HepG2 (cell line): Measurements from ENCODE around the gene TOE1. TPM values are rescaled to one million over a fixed set of nuclear protein-coding genes. Genes with fewer than 3 reads are reported as not detected.

Experiments
- ATAC-seq: fragments of 200-7000 bp; cut with Tn5 transposase; 3 replicates; pipeline ENCODE4 v1.9.1; 2020; ENCODE audit warnings: mild to moderate bottlenecking, moderate library complexity
- BruUV-seq: library from RNA; stranded (reverse); fragments of 400-500 nt; replicated peaks from 2 replicates; lab custom pipeline; 2021; lab: Mats Ljungman, UMichigan
- CTCF ChIA-PET: fragments of 300-600 bp; formaldehyde crosslinking; extraction: SDS; loops from one replicate; lab custom pipeline; 2021; ENCODE audit warnings: low total read pairs, inconsistent platforms, low intra/inter-chr PET ratio; lab: Yijun Ruan, JAX
- POLR2A ChIA-PET: fragments of 350-600 bp; sonication (Branson Sonifier 250); formaldehyde crosslinking; loops from one replicate; lab custom pipeline; 2020; ENCODE audit warnings: antibody characterized with exemption, inconsistent platforms; lab: Yijun Ruan, JAX
- DNase-seq: peaks from one replicate; pipeline ENCODE4 v3.0.0-alpha.2; 2015; ENCODE audit warnings: low spot score
- FAIRE-seq: peaks from 3 replicates; lab custom pipeline; 2011; peaks lifted over from hg19 to GRCh38; lab: Jason Lieb, UNC
- H2AFZ ChIP-seq: one replicate; pipeline ENCODE4 v1.6.1; 2011; ENCODE audit warnings: low read length, inconsistent platforms
- H3K27ac ChIP-seq: fragments of 300-600 bp; 3 replicates; pipeline ENCODE4 v1.8.0; 2011; ENCODE audit warnings: mixed run types, mild to moderate bottlenecking, mixed read lengths, low read length, inconsistent platforms; ENCODE audit not compliant: insufficient read depth; ENCODE audit errors: extremely low read length
- H3K27me3 ChIP-seq, 2 experiments: fragments of 200-600 bp in 1 of 2; 2 replicates in 1 of 2; 3 replicates in 1 of 2; pipeline versions ENCODE4 v1.6.0 to v1.8.0; 2011; ENCODE audit warnings: low read length in 2 of 2, mild to moderate bottlenecking in 2 of 2, moderate library complexity in 2 of 2, inconsistent platforms in 1 of 2; ENCODE audit not compliant: insufficient read depth in 2 of 2, control insufficient read depth in 1 of 2
- H3K36me3 ChIP-seq, 2 experiments: fragments of 200-600 bp in 1 of 2; replicated peaks in 1 of 2; 2 replicates in 1 of 2; 3 replicates in 1 of 2; pipeline versions ENCODE4 v1.5.1 to v1.8.0; 2011; ENCODE audit warnings: low read length in 2 of 2, inconsistent platforms in 1 of 2; ENCODE audit not compliant: insufficient read depth in 2 of 2, control insufficient read depth in 1 of 2
- H3K4me1 ChIP-seq: 2 replicates; pipeline ENCODE4 v1.5.1; 2012; ENCODE audit warnings: low read length, inconsistent platforms; ENCODE audit not compliant: insufficient read depth
- H3K4me2 ChIP-seq: 2 replicates; pipeline ENCODE4 v1.6.0; 2011; ENCODE audit warnings: low read depth, low read length, inconsistent platforms
- H3K4me3 ChIP-seq, 3 experiments: fragments of 200-600 bp in 1 of 3; sonication (generic), shearing (Covaris generic) in 1 of 3; replicated peaks in 1 of 3; 2 replicates each; pipeline ENCODE4 v1.5.1; 2011 to 2016; ENCODE audit warnings: low read length in 3 of 3, inconsistent platforms in 2 of 3, low read depth in 2 of 3, mild to moderate bottlenecking in 2 of 3, control low read depth in 1 of 3, mixed read lengths in 1 of 3; ENCODE audit not compliant: insufficient read depth in 1 of 3
- H3K79me2 ChIP-seq: one replicate; pipeline ENCODE4 v1.6.1; 2011; ENCODE audit warnings: low read length, inconsistent platforms; ENCODE audit not compliant: insufficient read depth
- H3K9ac ChIP-seq: 2 replicates; pipeline ENCODE4 v1.6.0; 2011; ENCODE audit warnings: mild to moderate bottlenecking, low read depth, low read length, inconsistent platforms; ENCODE audit not compliant: insufficient read depth
- H3K9me3 ChIP-seq: 2 replicates; pipeline ENCODE4 v1.5.1; 2012; ENCODE audit warnings: mild to moderate bottlenecking, low read length
- H4K20me1 ChIP-seq: 2 replicates; pipeline ENCODE4 v1.6.0; 2011; ENCODE audit warnings: inconsistent platforms, mild to moderate bottlenecking, low read length, moderate library complexity; ENCODE audit not compliant: insufficient read depth
- AKAP8 ChIP-seq: sonication (generic); formaldehyde crosslinking; IDR thresholded peaks from 2 replicates; pipeline ENCODE4 v1.5.1; 2020; ENCODE audit warnings: mild to moderate bottlenecking, missing genetic modification reagents
- ATF7 ChIP-seq, 2 experiments: fragments of 450-650 bp in 1 of 2; sonication (generic) in 1 of 2; formaldehyde crosslinking in 1 of 2; IDR thresholded peaks; 2 replicates each; pipeline versions ENCODE4 v1.4.0 to v1.6.1; 2016 to 2020; ENCODE audit warnings: antibody characterized with exemption in 1 of 2, mild to moderate bottlenecking in 1 of 2, missing genetic modification reagents in 1 of 2
- CREM ChIP-seq, 2 experiments: sonication (generic) in 1 of 2; formaldehyde crosslinking in 1 of 2; IDR thresholded peaks; 2 replicates each; pipeline versions ENCODE4 v1.4.0 to v1.6.1; 2016 to 2020; ENCODE audit warnings: antibody characterized with exemption in 1 of 2, mild to moderate bottlenecking in 1 of 2, missing genetic modification reagents in 1 of 2
- FOXK1 ChIP-seq: sonication (generic); formaldehyde crosslinking; IDR thresholded peaks from 2 replicates; pipeline ENCODE4 v1.4.0; 2020; ENCODE audit warnings: low read depth, missing genetic modification reagents, borderline replicate concordance
- MAF1 ChIP-seq: sonication (generic); formaldehyde crosslinking; IDR thresholded peaks from 2 replicates; pipeline ENCODE4 v1.5.0; 2020; ENCODE audit warnings: missing genetic modification reagents, borderline replicate concordance
- MIXL1 ChIP-seq: IDR thresholded peaks from 2 replicates; pipeline ENCODE4 v1.6.1; 2016
- PBX3 ChIP-seq: sonication (generic); formaldehyde crosslinking; IDR thresholded peaks from 2 replicates; pipeline ENCODE4 v1.8.1; 2023; ENCODE audit warnings: missing genetic modification reagents, inconsistent platforms, borderline replicate concordance
- SP140L ChIP-seq: sonication (generic); formaldehyde crosslinking; IDR thresholded peaks from 2 replicates; pipeline ENCODE4 v1.4.0; 2020; ENCODE audit warnings: missing genetic modification reagents, borderline replicate concordance
- TAF15 ChIP-seq: fragments of 200-400 bp; formaldehyde crosslinking; IDR thresholded peaks from one replicate; pipeline ENCODE4 v1.6.1; 2018; ENCODE audit warnings: mild to moderate bottlenecking, low read depth, low read length; ENCODE audit not compliant: poor library complexity, severe bottlenecking
- ZKSCAN8 ChIP-seq: IDR thresholded peaks from 2 replicates; pipeline ENCODE4 v1.6.1; 2016; ENCODE audit warnings: borderline replicate concordance, missing genetic modification reagents, missing compliant biosample characterization
- ZNF33B ChIP-seq: sonication (generic); formaldehyde crosslinking; IDR thresholded peaks from 2 replicates; pipeline ENCODE4 v1.5.1; 2020; ENCODE audit warnings: mild to moderate bottlenecking, missing genetic modification reagents
- ZNF672 ChIP-seq: sonication (generic); formaldehyde crosslinking; IDR thresholded peaks from 2 replicates; pipeline ENCODE4 v1.8.1; 2022; ENCODE audit warnings: missing genetic modification reagents
- ZNF879 ChIP-seq: sonication (generic); formaldehyde crosslinking; IDR thresholded peaks from 2 replicates; pipeline ENCODE4 v1.8.1; 2023; ENCODE audit warnings: missing genetic modification reagents
- WGBS: methylation state at CpG from one replicate; pipeline ENCODE4 v1.1.6; 2017; ENCODE audit warnings: low lambda C conversion rate; 5-methylcytosine and 5-hydroxymethylcytosine counted together
- in situ Hi-C: cut with HindIII; loops from 2 replicates; pipeline ENCODE4 v1.10.0; 2017; ENCODE audit warnings: low pct_unique_long_range_greater_than_20kb; ENCODE audit not compliant: extremely low pct_ligation_motif_present
- intact Hi-C: fragments of 100-400 bp; cut with micrococcal nuclease; formaldehyde crosslinking; loops from one replicate; pipeline ENCODE4 v1.10.0; 2022; ENCODE audit not compliant: unreplicated experiment
- polyA plus RNA-seq, 8 experiments: library from polyadenylated mRNA; depleted of rRNA in 3 of 8; stranded (reverse) in 7 of 8; unstranded in 1 of 8; fragments of >200 nt; fragmentation: Illumina TruSeq in 4 of 8; extraction: Trizol in 4 of 8; gene quantifications; 2 replicates each; pipeline versions ENCODE4 v1.2.1 to v1.2.3, GENCODE V29; 2011 to 2016; ENCODE audit warnings: low read depth in 4 of 8, missing spikeins in 1 of 8, mixed read lengths in 1 of 8; ENCODE audit not compliant: insufficient read depth in 1 of 8
- total RNA-seq, 5 experiments: library from RNA; depleted of rRNA; stranded (reverse); fragments of >200 nt; fragmentation: Illumina TruSeq; extraction: Trizol; gene quantifications; 2 replicates each; pipeline ENCODE4 v1.2.3, GENCODE V29; 2016; ENCODE audit warnings: low read depth in 1 of 5
- TF ChIP-seq, protein P1 (sequence below): sonication (generic); formaldehyde crosslinking; IDR thresholded peaks from 2 replicates; pipeline ENCODE4 v1.9.0; 2022; ENCODE audit warnings: missing genetic modification reagents, mild to moderate bottlenecking, borderline replicate concordance

TOE1 gene
- total and polyA plus RNA-seq, 2 of the 13 experiments (the other 11 are each of a cell fraction or from before 2014, with no cell fraction given), result 14.1 to 19.0 TPM

- Histone ChIP-seq H3K36me3 (no peaks in the 10 kb centered on the region), H3K9ac (no peak overlapping the region), H3K4me3 (no peak overlapping the region), H2AFZ (no peak overlapping the region), H3K79me2 (no peaks in the 10 kb centered on the region), H3K4me1 (peaks cover 9% of the 10 kb centered on the region; the same call in 1 of the 2 replicates), H3K27me3 (no peaks in the 10 kb centered on the region), H4K20me1 (no peaks in the 10 kb centered on the region), H3K9me3 (no peaks in the 10 kb centered on the region), H3K4me2 (no peak overlapping the region), H3K27ac (no peak overlapping the region)
- intact Hi-C loops, result loop anchor here (10.0 kb wide), 1 partner anchor 65 kb away; no protein-coding TSS in a partner anchor
- CTCF ChIA-PET, result no interaction called here
- ATAC-seq (no peak), DNase-seq (no peak), FAIRE-seq (no peak)
- POLR2A ChIA-PET, result no interaction called here
- no TSS peak for BruUV-seq
- TF ChIP-seq, protein P1, sequence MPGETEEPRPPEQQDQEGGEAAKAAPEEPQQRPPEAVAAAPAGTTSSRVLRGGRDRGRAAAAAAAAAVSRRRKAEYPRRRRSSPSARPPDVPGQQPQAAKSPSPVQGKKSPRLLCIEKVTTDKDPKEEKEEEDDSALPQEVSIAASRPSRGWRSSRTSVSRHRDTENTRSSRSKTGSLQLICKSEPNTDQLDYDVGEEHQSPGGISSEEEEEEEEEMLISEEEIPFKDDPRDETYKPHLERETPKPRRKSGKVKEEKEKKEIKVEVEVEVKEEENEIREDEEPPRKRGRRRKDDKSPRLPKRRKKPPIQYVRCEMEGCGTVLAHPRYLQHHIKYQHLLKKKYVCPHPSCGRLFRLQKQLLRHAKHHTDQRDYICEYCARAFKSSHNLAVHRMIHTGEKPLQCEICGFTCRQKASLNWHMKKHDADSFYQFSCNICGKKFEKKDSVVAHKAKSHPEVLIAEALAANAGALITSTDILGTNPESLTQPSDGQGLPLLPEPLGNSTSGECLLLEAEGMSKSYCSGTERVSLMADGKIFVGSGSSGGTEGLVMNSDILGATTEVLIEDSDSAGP (CRISPR knock-in tag), result no peak
- no peak for TF ChIP-seq AKAP8 (CRISPR knock-in tag)
- TF ChIP-seq FOXK1 (CRISPR knock-in tag), result no peak
- TF ChIP-seq ZNF672 (CRISPR knock-in tag), result no peak
- TF ChIP-seq ZNF33B (CRISPR knock-in tag), result no peak
- TF ChIP-seq ZNF879, result no peak
- TF ChIP-seq TAF15, result no peak
- TF ChIP-seq ZKSCAN8 (CRISPR knock-in tag), result no peak
- no peak for TF ChIP-seq MIXL1 (CRISPR knock-in tag)
- TF ChIP-seq ATF7 (IDR thresholded peaks at IDR 0.05), result no peak
- no peak for TF ChIP-seq ATF7 (CRISPR knock-in tag; IDR thresholded peaks at IDR 0.05)
- no peak for TF ChIP-seq MAF1 (CRISPR knock-in tag)
- TF ChIP-seq SP140L (CRISPR knock-in tag), result no peak
- TF ChIP-seq CREM (IDR thresholded peaks at IDR 0.05), result no peak
- TF ChIP-seq CREM (CRISPR knock-in tag; IDR thresholded peaks at IDR 0.05), result no peak
- TF ChIP-seq PBX3, result no peak
- in situ Hi-C loops, result no loop called here
- 96% methylated on average over 4 of the region's 4 CpGs for WGBS
Observed at GRCh38 chr1:45380125-45380524, 40.2 kb downstream of the TOE1 start.
